GM12872 (cell line): ENCODE results near the gene UBE2V1.

Experiments
- TF ChIP-seq, protein P1 (sequence below): IDR thresholded peaks from 3 replicates; pipeline ENCODE4 v1.5.1; 2011; ENCODE audit warnings: low read depth, mild to moderate bottlenecking, low read length, moderate library complexity; ENCODE audit not compliant: insufficient read depth

The UBE2V1 gene

DNA sequence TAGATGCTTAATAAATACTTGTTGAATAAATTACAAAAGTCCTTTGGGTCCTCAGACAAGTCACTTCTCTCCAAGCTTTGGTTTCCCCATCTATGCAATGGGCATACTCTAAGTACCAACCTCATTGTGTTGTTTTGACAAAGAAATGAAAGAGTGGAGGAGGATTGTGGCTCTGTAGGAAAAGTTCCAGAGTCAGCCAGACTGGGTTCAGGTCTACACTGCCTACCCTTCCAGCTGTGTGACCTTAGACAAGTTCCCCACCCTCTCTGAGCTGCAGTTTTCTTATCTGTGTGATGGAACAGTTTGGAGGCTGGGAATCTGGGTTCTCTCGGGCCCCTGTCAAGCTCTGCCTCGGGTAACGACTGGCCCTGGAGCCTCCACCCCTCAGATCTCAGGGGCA lies 76.2 kb downstream of the UBE2V1 start:
- TF ChIP-seq, protein P1, sequence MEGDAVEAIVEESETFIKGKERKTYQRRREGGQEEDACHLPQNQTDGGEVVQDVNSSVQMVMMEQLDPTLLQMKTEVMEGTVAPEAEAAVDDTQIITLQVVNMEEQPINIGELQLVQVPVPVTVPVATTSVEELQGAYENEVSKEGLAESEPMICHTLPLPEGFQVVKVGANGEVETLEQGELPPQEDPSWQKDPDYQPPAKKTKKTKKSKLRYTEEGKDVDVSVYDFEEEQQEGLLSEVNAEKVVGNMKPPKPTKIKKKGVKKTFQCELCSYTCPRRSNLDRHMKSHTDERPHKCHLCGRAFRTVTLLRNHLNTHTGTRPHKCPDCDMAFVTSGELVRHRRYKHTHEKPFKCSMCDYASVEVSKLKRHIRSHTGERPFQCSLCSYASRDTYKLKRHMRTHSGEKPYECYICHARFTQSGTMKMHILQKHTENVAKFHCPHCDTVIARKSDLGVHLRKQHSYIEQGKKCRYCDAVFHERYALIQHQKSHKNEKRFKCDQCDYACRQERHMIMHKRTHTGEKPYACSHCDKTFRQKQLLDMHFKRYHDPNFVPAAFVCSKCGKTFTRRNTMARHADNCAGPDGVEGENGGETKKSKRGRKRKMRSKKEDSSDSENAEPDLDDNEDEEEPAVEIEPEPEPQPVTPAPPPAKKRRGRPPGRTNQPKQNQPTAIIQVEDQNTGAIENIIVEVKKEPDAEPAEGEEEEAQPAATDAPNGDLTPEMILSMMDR, result no peak

DNA sequence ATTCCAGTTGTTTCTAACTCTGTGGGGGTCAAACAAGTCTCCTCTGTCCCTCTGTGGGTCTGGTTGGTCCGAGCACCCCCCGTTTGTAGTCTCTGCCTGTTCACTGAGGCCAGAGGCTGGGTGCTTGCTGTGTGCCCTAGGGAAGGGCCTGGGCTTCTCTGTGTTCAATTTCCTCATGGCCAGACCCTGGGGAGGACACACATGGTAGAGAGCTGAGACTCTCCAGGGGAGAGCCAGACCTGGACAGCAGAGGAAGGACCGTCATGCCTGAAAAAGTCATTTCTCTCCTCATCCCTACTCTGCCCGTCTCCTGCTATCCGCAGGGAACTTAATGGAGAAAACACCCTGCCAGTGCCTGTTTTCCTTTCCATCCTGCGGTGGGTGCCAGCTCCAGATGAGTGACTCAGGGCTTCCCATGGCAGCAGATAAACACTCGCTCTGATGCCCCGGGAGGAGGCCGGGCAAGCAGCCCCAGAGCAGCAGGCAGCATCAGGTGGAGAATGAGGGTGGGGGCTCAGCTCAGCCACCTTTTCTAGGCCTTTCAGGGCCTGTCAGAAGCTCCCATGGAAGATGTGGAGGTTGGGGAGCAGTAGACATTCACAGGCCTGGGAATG lies 78.3 kb downstream of the UBE2V1 start:
- TF ChIP-seq, protein P1, result no peak

DNA sequence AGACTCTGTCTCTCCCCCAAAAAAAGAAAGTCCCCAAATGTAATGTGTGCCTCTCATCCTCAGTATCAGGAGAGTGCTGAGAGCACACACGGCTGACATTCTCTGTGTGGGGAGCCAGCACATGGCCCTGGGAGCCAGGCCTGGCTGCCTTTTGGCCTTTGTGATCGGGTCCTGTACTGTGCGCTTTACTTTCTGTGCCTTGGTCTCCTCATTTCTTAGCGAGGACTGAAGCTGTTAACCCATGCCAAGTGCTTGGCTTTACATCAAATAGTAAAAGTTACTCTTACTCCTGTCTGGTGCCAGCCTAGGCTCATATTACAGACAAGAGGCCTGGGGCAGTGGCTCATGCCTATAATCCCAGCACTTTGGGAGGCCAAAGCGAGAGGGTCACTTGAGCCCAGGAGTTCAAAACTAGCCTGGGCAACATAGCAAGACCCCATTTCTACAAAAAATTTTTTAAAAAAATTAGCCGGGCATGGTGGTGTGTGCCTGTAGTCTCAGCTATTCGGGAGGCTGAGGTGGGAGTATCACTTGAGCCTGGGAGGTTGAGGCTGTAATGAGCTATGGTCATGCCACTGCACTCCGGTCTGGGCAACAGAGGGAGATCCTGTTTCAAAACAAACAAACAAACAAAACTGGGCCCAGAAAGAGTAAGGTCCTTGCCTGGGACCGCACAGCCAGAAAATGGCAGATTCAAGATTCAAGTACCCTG lies 79.8 kb downstream of the UBE2V1 start:
- TF ChIP-seq, protein P1, result no peak
